Liver (tissue), 2 donors: ENCODE data around the gene NTN5.

Experiments used
- REST ChIP-seq: IDR thresholded peaks from 2 replicates; pipeline ENCODE4 v1.6.1; 2016; ENCODE audit warnings: antibody characterized with exemption, mild to moderate bottlenecking
- TF ChIP-seq, protein P1 (sequence below): fragments of 150-350 bp; IDR thresholded peaks from 2 replicates; pipeline ENCODE4 v1.5.1; 2017; ENCODE audit warnings: improper control_type of control experiment, low read depth, low read length; ENCODE audit not compliant: missing input control
- donor health status: healthy.

DNA sequence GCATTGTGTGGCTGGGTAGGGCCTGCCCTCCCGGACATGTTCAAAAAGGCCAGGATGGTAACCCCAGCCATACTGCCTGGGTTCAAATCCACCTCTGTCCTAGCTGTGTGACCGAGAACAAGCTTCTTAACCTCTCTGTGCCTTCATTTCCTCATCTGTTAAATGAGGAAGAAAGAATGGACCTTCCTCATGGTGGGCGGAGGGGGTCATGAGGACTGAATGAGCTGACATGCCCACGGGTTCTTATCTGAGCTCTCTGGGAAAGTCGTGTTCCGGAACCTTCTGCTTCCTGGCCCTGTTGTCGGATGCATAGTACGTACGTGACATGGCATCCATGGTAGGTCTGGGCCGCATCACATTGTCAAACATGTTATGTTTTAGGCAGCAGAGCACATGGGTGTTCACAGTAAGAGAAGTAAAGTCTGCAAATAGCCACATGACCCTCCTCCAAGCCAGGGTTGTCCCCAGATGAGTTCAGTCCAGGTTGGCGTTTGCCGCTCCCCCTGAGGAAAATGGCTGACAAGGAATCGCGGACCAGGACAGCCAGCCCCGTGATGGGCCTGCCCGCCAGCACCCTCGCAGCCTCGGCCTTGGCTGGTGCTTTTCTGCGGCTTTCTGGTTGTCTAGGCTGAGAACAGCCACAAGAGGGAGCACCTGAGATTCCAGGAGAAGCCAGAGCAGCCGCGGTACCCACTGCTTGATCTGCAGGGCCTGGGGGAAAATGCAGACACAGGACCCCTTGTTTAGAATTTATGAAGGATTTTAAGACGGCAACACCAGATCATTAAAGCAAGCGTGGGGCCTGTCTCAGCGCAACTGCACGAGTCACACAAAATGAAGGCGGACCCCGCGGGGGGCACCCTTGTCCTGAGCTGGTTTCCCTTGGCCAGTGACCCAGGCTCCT lies 2.4 kb upstream of the NTN5 start:
- TF ChIP-seq, protein P1, sequence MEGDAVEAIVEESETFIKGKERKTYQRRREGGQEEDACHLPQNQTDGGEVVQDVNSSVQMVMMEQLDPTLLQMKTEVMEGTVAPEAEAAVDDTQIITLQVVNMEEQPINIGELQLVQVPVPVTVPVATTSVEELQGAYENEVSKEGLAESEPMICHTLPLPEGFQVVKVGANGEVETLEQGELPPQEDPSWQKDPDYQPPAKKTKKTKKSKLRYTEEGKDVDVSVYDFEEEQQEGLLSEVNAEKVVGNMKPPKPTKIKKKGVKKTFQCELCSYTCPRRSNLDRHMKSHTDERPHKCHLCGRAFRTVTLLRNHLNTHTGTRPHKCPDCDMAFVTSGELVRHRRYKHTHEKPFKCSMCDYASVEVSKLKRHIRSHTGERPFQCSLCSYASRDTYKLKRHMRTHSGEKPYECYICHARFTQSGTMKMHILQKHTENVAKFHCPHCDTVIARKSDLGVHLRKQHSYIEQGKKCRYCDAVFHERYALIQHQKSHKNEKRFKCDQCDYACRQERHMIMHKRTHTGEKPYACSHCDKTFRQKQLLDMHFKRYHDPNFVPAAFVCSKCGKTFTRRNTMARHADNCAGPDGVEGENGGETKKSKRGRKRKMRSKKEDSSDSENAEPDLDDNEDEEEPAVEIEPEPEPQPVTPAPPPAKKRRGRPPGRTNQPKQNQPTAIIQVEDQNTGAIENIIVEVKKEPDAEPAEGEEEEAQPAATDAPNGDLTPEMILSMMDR = peak; percentile 74
- no peak for TF ChIP-seq REST
